HepG2 (cell line): ENCODE measurements around the gene FXYD4. TPM values are rescaled to one million over a fixed set of nuclear protein-coding genes. Genes with fewer than 3 reads are reported as not detected.

Experiments
- AGO1 ChIP-seq: fragments of 200-400 bp; formaldehyde crosslinking; IDR thresholded peaks from 2 replicates; pipeline ENCODE4 v1.6.1; 2017; ENCODE audit warnings: mild to moderate bottlenecking, low read depth, low read length, moderate library complexity; ENCODE audit not compliant: poor library complexity, severe bottlenecking
- ATAD3A ChIP-seq: sonication (generic); formaldehyde crosslinking; IDR thresholded peaks from 2 replicates; pipeline ENCODE4 v1.4.0; 2020; ENCODE audit warnings: missing genetic modification reagents
- BRCA1 ChIP-seq: sonication (generic); formaldehyde crosslinking; IDR thresholded peaks from 2 replicates; pipeline ENCODE4 v1.4.0; 2020; ENCODE audit warnings: missing genetic modification reagents
- CENPT ChIP-seq: sonication (generic); formaldehyde crosslinking; IDR thresholded peaks from 2 replicates; pipeline ENCODE4 v1.8.0; 2022; ENCODE audit warnings: low read depth, mild to moderate bottlenecking, moderate library complexity, missing genetic modification reagents
- GLI4 ChIP-seq: sonication (generic); formaldehyde crosslinking; IDR thresholded peaks from 2 replicates; pipeline ENCODE4 v1.5.1; 2020; ENCODE audit warnings: missing genetic modification reagents, mild to moderate bottlenecking, moderate library complexity, borderline replicate concordance
- GRHL1 ChIP-seq: sonication (generic); formaldehyde crosslinking; conservative IDR thresholded peaks from 2 replicates; pipeline ENCODE4 v1.8.0; 2022; ENCODE audit warnings: missing genetic modification reagents
- HCFC1 ChIP-seq: fragments of 150-350 bp; IDR thresholded peaks from 2 replicates; pipeline ENCODE4 v1.6.1; 2014; ENCODE audit warnings: low read depth, low read length
- NR2F2 ChIP-seq: IDR thresholded peaks from 2 replicates; pipeline ENCODE4 v1.6.1; 2012; ENCODE audit warnings: low read depth, inconsistent platforms, borderline replicate concordance
- PATZ1 ChIP-seq: sonication (generic); formaldehyde crosslinking; IDR thresholded peaks from 2 replicates; pipeline ENCODE4 v1.4.0; 2020; ENCODE audit warnings: missing genetic modification reagents
- PBX3 ChIP-seq: sonication (generic); formaldehyde crosslinking; IDR thresholded peaks from 2 replicates; pipeline ENCODE4 v1.8.1; 2023; ENCODE audit warnings: missing genetic modification reagents, inconsistent platforms, borderline replicate concordance
- POLR2AphosphoS5 ChIP-seq: IDR thresholded peaks from 2 replicates; pipeline ENCODE4 v1.6.1; 2012; ENCODE audit warnings: low read depth, low read length
- PRMT3 ChIP-seq: sonication (generic); formaldehyde crosslinking; IDR thresholded peaks from 2 replicates; pipeline ENCODE4 v1.8.1; 2022; ENCODE audit warnings: low read depth, mild to moderate bottlenecking, moderate library complexity, missing genetic modification reagents, borderline replicate concordance
- RAD21 ChIP-seq: fragments of 450-650 bp; formaldehyde crosslinking; IDR thresholded peaks from 2 replicates; pipeline ENCODE4 v1.5.0; 2020; ENCODE audit warnings: mild to moderate bottlenecking
- RNF219 ChIP-seq: sonication (generic); formaldehyde crosslinking; IDR thresholded peaks from 2 replicates; pipeline ENCODE4 v1.5.0; 2020; ENCODE audit warnings: mild to moderate bottlenecking, missing genetic modification reagents
- ZBTB42 ChIP-seq: sonication (generic); formaldehyde crosslinking; IDR thresholded peaks from 2 replicates; pipeline ENCODE4 v1.5.0; 2020; ENCODE audit warnings: mild to moderate bottlenecking, missing genetic modification reagents
- ZFP36L2 ChIP-seq: sonication (generic); formaldehyde crosslinking; IDR thresholded peaks from 2 replicates; pipeline ENCODE4 v1.4.0; 2020; ENCODE audit warnings: missing genetic modification reagents
- ZNF17 ChIP-seq: sonication (generic); formaldehyde crosslinking; IDR thresholded peaks from 2 replicates; pipeline ENCODE4 v1.5.0; 2020; ENCODE audit warnings: mild to moderate bottlenecking, missing genetic modification reagents
- ZNF234 ChIP-seq: sonication (generic); formaldehyde crosslinking; conservative IDR thresholded peaks from 2 replicates; pipeline ENCODE4 v1.5.1; 2020; ENCODE audit warnings: mild to moderate bottlenecking, missing genetic modification reagents
- ZNF264 ChIP-seq: sonication (generic); formaldehyde crosslinking; IDR thresholded peaks from 2 replicates; pipeline ENCODE4 v1.4.0; 2020; ENCODE audit warnings: missing genetic modification reagents
- ZNF616 ChIP-seq: sonication (generic); formaldehyde crosslinking; IDR thresholded peaks from 2 replicates; pipeline ENCODE4 v1.5.0; 2020; ENCODE audit warnings: low read depth, mild to moderate bottlenecking, missing genetic modification reagents
- ZNF790 ChIP-seq: sonication (generic); formaldehyde crosslinking; IDR thresholded peaks from 2 replicates; pipeline ENCODE4 v1.8.0; 2022; ENCODE audit warnings: missing genetic modification reagents, mild to moderate bottlenecking, borderline replicate concordance
- ZNF83 ChIP-seq: sonication (generic); formaldehyde crosslinking; IDR thresholded peaks from 2 replicates; pipeline ENCODE4 v1.4.0; 2020; ENCODE audit warnings: missing genetic modification reagents, mild to moderate bottlenecking, borderline replicate concordance
- polyA plus RNA-seq, 8 experiments: library from polyadenylated mRNA; depleted of rRNA in 3 of 8; stranded (reverse) in 7 of 8; unstranded in 1 of 8; fragments of >200 nt; fragmentation: Illumina TruSeq in 4 of 8; extraction: Trizol in 4 of 8; gene quantifications; 2 replicates each; pipeline versions ENCODE4 v1.2.1 to v1.2.3, GENCODE V29; 2011 to 2016; ENCODE audit warnings: low read depth in 4 of 8, missing spikeins in 1 of 8, mixed read lengths in 1 of 8; ENCODE audit not compliant: insufficient read depth in 1 of 8
- total RNA-seq, 5 experiments: library from RNA; depleted of rRNA; stranded (reverse); fragments of >200 nt; fragmentation: Illumina TruSeq; extraction: Trizol; gene quantifications; 2 replicates each; pipeline ENCODE4 v1.2.3, GENCODE V29; 2016; ENCODE audit warnings: low read depth in 1 of 5

FXYD4 gene
- total and polyA plus RNA-seq, 2 of the 13 experiments (the other 11 are each of a cell fraction or from before 2014, with no cell fraction given) = not detected

GRCh38 chr10:43396928-43397624 lies 25.6 kb downstream of the FXYD4 start (continued):
- TF ChIP-seq GRHL1 (CRISPR knock-in tag) = no peak; the same call in 1 of the 2 replicates
- TF ChIP-seq ZNF616 = peak; percentile 87; the same call in 1 of the 2 replicates
- peak; percentile 5; the same call in 1 of the 2 replicates for TF ChIP-seq RNF219 (CRISPR knock-in tag)
- 0 out of 2 replicates have a peak, but pooled peaks have one; percentile 29 for TF ChIP-seq ZBTB42 (CRISPR knock-in tag)
- TF ChIP-seq ZNF234 (CRISPR knock-in tag) = peak; percentile 63; the same call in 1 of the 2 replicates
- TF ChIP-seq PBX3 (CRISPR knock-in tag) = no peak
- no peak; the same call in none of the 2 replicates for TF ChIP-seq RAD21 (CRISPR knock-in tag)
- 0 out of 2 replicates have a peak, but pooled peaks have one; percentile 53 for TF ChIP-seq ZNF264 (CRISPR knock-in tag)
- peak; percentile 61 for TF ChIP-seq POLR2AphosphoS5
- TF ChIP-seq PRMT3 (CRISPR knock-in tag) = peak; percentile 88; the same call in 1 of the 2 replicates
- TF ChIP-seq AGO1 = no peak
- TF ChIP-seq HCFC1 = no peak; the same call in 1 of the 2 replicates
- 0 out of 2 replicates have a peak, but pooled peaks have one; percentile 43 for TF ChIP-seq BRCA1 (CRISPR knock-in tag)
- TF ChIP-seq CENPT (CRISPR knock-in tag) = peak; percentile 93
- TF ChIP-seq ZNF790 (CRISPR knock-in tag) = no peak
- TF ChIP-seq ZNF17 = no peak
- TF ChIP-seq ZNF83 (CRISPR knock-in tag) = no peak
- TF ChIP-seq PATZ1 (CRISPR knock-in tag) = peak; percentile 88
- 0 out of 2 replicates have a peak, but pooled peaks have one; percentile 46 for TF ChIP-seq ZFP36L2 (CRISPR knock-in tag)
- TF ChIP-seq ATAD3A (CRISPR knock-in tag) = 0 out of 2 replicates have a peak, but pooled peaks have one; percentile 50
- 0 out of 2 replicates have a peak, but pooled peaks have one; percentile 0 for TF ChIP-seq GLI4 (CRISPR knock-in tag)
- TF ChIP-seq NR2F2 = no peak; the same call in 1 of the 2 replicates
